Measurements from ENCODE around the gene RAE1.
"Not testable (repeated sequence)": the region's sequence is repeated elsewhere in the genome, so short reads cannot be mapped to it uniquely, and the experiment has no call there.

DNA sequence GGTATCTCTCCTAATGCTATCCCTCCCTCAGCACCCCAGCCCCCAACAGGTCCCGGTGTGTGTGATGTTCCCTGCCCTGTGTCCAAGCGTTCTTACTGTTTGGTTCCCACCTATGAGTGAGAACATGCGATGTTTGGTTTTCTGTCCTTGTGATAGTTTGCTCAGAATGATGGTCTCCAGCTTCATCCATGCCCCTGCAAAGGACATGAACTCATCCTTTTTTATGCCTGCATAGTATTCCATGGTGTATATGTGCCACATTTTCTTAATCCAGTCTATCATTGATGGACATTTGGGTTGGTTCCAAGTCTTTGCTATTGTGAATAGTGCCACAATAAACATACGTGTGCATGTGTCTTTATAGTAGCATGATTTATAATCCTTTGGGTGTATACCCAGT, 68.4 kb downstream of the RAE1 start:
- TF ChIP-seq, protein P1, sequence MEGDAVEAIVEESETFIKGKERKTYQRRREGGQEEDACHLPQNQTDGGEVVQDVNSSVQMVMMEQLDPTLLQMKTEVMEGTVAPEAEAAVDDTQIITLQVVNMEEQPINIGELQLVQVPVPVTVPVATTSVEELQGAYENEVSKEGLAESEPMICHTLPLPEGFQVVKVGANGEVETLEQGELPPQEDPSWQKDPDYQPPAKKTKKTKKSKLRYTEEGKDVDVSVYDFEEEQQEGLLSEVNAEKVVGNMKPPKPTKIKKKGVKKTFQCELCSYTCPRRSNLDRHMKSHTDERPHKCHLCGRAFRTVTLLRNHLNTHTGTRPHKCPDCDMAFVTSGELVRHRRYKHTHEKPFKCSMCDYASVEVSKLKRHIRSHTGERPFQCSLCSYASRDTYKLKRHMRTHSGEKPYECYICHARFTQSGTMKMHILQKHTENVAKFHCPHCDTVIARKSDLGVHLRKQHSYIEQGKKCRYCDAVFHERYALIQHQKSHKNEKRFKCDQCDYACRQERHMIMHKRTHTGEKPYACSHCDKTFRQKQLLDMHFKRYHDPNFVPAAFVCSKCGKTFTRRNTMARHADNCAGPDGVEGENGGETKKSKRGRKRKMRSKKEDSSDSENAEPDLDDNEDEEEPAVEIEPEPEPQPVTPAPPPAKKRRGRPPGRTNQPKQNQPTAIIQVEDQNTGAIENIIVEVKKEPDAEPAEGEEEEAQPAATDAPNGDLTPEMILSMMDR (conservative IDR thresholded peaks at IDR 0.05 in 1 of 2, IDR thresholded peaks at IDR 0.05 in 1 of 2; ENCODE audit: low read depth in 1 of 2, low read length in 2 of 2): not testable (repeated sequence)
- not testable (repeated sequence) for TF ChIP-seq EZH2 (IDR thresholded peaks at IDR 0.05; ENCODE audit: low read length, missing control alignments)

Data from fibroblast of lung (primary cell).